SK-N-SH treated with all-trans-retinoic acid at 6 μM for 48 hours (cell line): Measurements from ENCODE around the gene TAGLN2.

ENCODE experiments used
- ATAC-seq: fragments of 200-7000 bp; cut with Tn5 transposase; 3 replicates; pipeline ENCODE4 v1.9.1; 2020; ENCODE audit warnings: mild to moderate bottlenecking, moderate library complexity
- ARNTL ChIP-seq: fragments of 450-650 bp; formaldehyde crosslinking; IDR thresholded peaks from 2 replicates; pipeline ENCODE4 v1.5.0; 2020; ENCODE audit warnings: low read depth, mild to moderate bottlenecking, moderate library complexity, borderline replicate concordance
- BACH2 ChIP-seq: fragments of 250-450 bp; sonication (Bioruptor Pico); IDR thresholded peaks from 2 replicates; pipeline ENCODE4 v1.9.0; 2021; ENCODE audit warnings: mild to moderate bottlenecking, borderline replicate concordance
- ESRRG ChIP-seq: fragments of 250-450 bp; sonication (Bioruptor Pico); IDR thresholded peaks from 2 replicates; pipeline ENCODE4 v1.6.1; 2021; ENCODE audit warnings: mild to moderate bottlenecking
- GLIS3 ChIP-seq: fragments of 250-450 bp; sonication (Bioruptor Pico); IDR thresholded peaks from 2 replicates; pipeline ENCODE4 v1.5.0; 2020; ENCODE audit warnings: mild to moderate bottlenecking, moderate library complexity
- ISL1 ChIP-seq: fragments of 250-450 bp; sonication (Bioruptor Pico); IDR thresholded peaks from 2 replicates; pipeline ENCODE4 v2.1.2; 2022; ENCODE audit warnings: mild to moderate bottlenecking, moderate library complexity
- OSR1 ChIP-seq: fragments of 250-450 bp; sonication (Bioruptor Pico); IDR thresholded peaks from 2 replicates; pipeline ENCODE4 v1.8.0; 2022; ENCODE audit warnings: moderate library complexity, mild to moderate bottlenecking, inconsistent platforms
- PATZ1 ChIP-seq: fragments of 250-450 bp; sonication (Bioruptor Pico); IDR thresholded peaks from 2 replicates; pipeline ENCODE4 v1.8.0; 2020; ENCODE audit warnings: mild to moderate bottlenecking, moderate library complexity, borderline replicate concordance
- POU6F1 ChIP-seq: fragments of 250-450 bp; sonication (Bioruptor Pico); IDR thresholded peaks from 2 replicates; pipeline ENCODE4 v1.8.0; 2021; ENCODE audit warnings: low read depth, mild to moderate bottlenecking, moderate library complexity, borderline replicate concordance
- PPARA ChIP-seq: fragments of 250-450 bp; sonication (Bioruptor Pico); IDR thresholded peaks from 2 replicates; pipeline ENCODE4 v1.5.0; 2020; ENCODE audit warnings: mild to moderate bottlenecking, borderline replicate concordance
- RARB ChIP-seq: fragments of 250-450 bp; sonication (Bioruptor Pico); IDR thresholded peaks from 2 replicates; pipeline ENCODE4 v1.8.0; 2021; ENCODE audit warnings: mild to moderate bottlenecking, moderate library complexity
- SNAI2 ChIP-seq: fragments of 250-450 bp; sonication (Bioruptor Pico); IDR thresholded peaks from 2 replicates; pipeline ENCODE4 v1.5.0; 2020; ENCODE audit warnings: mild to moderate bottlenecking, moderate library complexity
- TSHZ2 ChIP-seq: fragments of 250-450 bp; sonication (Bioruptor Pico); IDR thresholded peaks from 2 replicates; pipeline ENCODE4 v1.5.0; 2020; ENCODE audit warnings: mild to moderate bottlenecking, moderate library complexity
- ZFP3 ChIP-seq: fragments of 250-450 bp; sonication (Bioruptor Pico); IDR thresholded peaks from 2 replicates; pipeline ENCODE4 v1.5.0; 2020; ENCODE audit warnings: mild to moderate bottlenecking, moderate library complexity
- ZFP30 ChIP-seq: fragments of 450-650 bp; formaldehyde crosslinking; IDR thresholded peaks from 2 replicates; pipeline ENCODE4 v1.5.0; 2022; ENCODE audit warnings: mild to moderate bottlenecking, moderate library complexity
- ZNF565 ChIP-seq: fragments of 450-650 bp; formaldehyde crosslinking; conservative IDR thresholded peaks from 2 replicates; pipeline ENCODE4 v1.5.0; 2020; ENCODE audit warnings: low read depth, mild to moderate bottlenecking, moderate library complexity
- ZNF70 ChIP-seq: fragments of 450-650 bp; formaldehyde crosslinking; IDR thresholded peaks from 2 replicates; pipeline ENCODE4 v1.5.0; 2020; ENCODE audit warnings: mild to moderate bottlenecking, moderate library complexity
- ZNF8 ChIP-seq: fragments of 450-650 bp; formaldehyde crosslinking; IDR thresholded peaks from 2 replicates; pipeline ENCODE4 v1.5.0; 2020; ENCODE audit warnings: mild to moderate bottlenecking, moderate library complexity

Gene TAGLN2

GRCh38 chr1:159940006-159940620 is 14.8 kb upstream of the TAGLN2 start:
- ATAC-seq: no peak
- TF ChIP-seq ZNF565: no peak
- TF ChIP-seq PATZ1 (CRISPR knock-in tag): no peak
- TF ChIP-seq ZNF8 (CRISPR knock-in tag): no peak
- TF ChIP-seq ARNTL (CRISPR knock-in tag): no peak
- no peak for TF ChIP-seq RARB (CRISPR knock-in tag)
- TF ChIP-seq TSHZ2 (CRISPR knock-in tag): no peak
- TF ChIP-seq ZFP30 (CRISPR knock-in tag): no peak
- TF ChIP-seq ZNF70: no peak
- no peak for TF ChIP-seq ISL1 (CRISPR knock-in tag)
- no peak for TF ChIP-seq PPARA

GRCh38 chr1:159939678-159940002 is 14.3 kb upstream of the TAGLN2 start:
- TF ChIP-seq OSR1: no peak
- TF ChIP-seq ARNTL (CRISPR knock-in tag): no peak
- TF ChIP-seq SNAI2: no peak
- TF ChIP-seq BACH2 (CRISPR knock-in tag): no peak
- no peak for TF ChIP-seq ESRRG
- TF ChIP-seq ZFP30 (CRISPR knock-in tag): no peak
- no peak for ATAC-seq

GRCh38 chr1:159938905-159939677 is 13.8 kb upstream of the TAGLN2 start:
- no peak for ATAC-seq
- TF ChIP-seq POU6F1 (CRISPR knock-in tag) (no peak), GLIS3 (no peak), ZNF70 (no peak), OSR1 (no peak), ZFP3 (no peak), ZFP30 (CRISPR knock-in tag) (no peak)

GRCh38 chr1:159938211-159938852 is 13.0 kb upstream of the TAGLN2 start:
- ATAC-seq: no peak
- no peak for TF ChIP-seq ZNF8 (CRISPR knock-in tag)
- no peak for TF ChIP-seq TSHZ2 (CRISPR knock-in tag)
